Neural progenitor cell (in vitro differentiated cells): ENCODE measurements around the gene NAPEPLD.

Experiments
- EZH2 ChIP-seq: fragments of 200-600 bp; sonication (generic); IDR thresholded peaks from 2 replicates; pipeline ENCODE4 v1.6.1; 2017; ENCODE audit warnings: antibody characterized with exemption, mild to moderate bottlenecking, moderate library complexity
- EZH2phosphoT487 ChIP-seq: fragments of 200-600 bp; sonication (generic); IDR thresholded peaks from 2 replicates; pipeline ENCODE4 v1.6.1; 2017; ENCODE audit warnings: antibody characterized with exemption
- TF ChIP-seq, protein P1 (sequence below): fragments of 200-600 bp; sonication (generic); IDR thresholded peaks from 2 replicates; pipeline ENCODE4 v1.5.1; 2017; ENCODE audit warnings: antibody characterized with exemption, mild to moderate bottlenecking

GRCh38 chr7:103116991-103117390 is 31.9 kb downstream of the NAPEPLD start:
- TF ChIP-seq, protein P1, sequence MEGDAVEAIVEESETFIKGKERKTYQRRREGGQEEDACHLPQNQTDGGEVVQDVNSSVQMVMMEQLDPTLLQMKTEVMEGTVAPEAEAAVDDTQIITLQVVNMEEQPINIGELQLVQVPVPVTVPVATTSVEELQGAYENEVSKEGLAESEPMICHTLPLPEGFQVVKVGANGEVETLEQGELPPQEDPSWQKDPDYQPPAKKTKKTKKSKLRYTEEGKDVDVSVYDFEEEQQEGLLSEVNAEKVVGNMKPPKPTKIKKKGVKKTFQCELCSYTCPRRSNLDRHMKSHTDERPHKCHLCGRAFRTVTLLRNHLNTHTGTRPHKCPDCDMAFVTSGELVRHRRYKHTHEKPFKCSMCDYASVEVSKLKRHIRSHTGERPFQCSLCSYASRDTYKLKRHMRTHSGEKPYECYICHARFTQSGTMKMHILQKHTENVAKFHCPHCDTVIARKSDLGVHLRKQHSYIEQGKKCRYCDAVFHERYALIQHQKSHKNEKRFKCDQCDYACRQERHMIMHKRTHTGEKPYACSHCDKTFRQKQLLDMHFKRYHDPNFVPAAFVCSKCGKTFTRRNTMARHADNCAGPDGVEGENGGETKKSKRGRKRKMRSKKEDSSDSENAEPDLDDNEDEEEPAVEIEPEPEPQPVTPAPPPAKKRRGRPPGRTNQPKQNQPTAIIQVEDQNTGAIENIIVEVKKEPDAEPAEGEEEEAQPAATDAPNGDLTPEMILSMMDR: no peak
- TF ChIP-seq EZH2: no peak
- TF ChIP-seq EZH2phosphoT487: no peak
